IPS DF 6.9 (cell line): ENCODE measurements around the gene ELFN1.

Source experiments
- DNase-seq: peaks from one replicate; pipeline ENCODE4 v3.0.0-alpha.2; 2013; ENCODE audit warnings: low read depth, low spot score
- H3K27ac ChIP-seq: one replicate; pipeline ENCODE4 v1.5.1; 2013; ENCODE audit warnings: low read length, control low read depth
- H3K27me3 ChIP-seq: 2 replicates; pipeline ENCODE4 v1.6.1; 2013; ENCODE audit warnings: mild to moderate bottlenecking, low read length; ENCODE audit not compliant: control insufficient read depth, insufficient read depth
- H3K36me3 ChIP-seq: 2 replicates; pipeline ENCODE4 v1.6.1; 2013; ENCODE audit warnings: low read length; ENCODE audit not compliant: control insufficient read depth, insufficient read depth
- H3K4me1 ChIP-seq: 2 replicates; pipeline ENCODE4 v1.6.1; 2013; ENCODE audit warnings: low read length; ENCODE audit not compliant: control insufficient read depth, insufficient read depth
- H3K4me3 ChIP-seq: 2 replicates; pipeline ENCODE4 v1.5.1; 2013; ENCODE audit warnings: mild to moderate bottlenecking, low read length
- H3K9me3 ChIP-seq: 2 replicates; pipeline ENCODE4 v1.6.1; 2013; ENCODE audit warnings: low read length, inconsistent platforms; ENCODE audit not compliant: control insufficient read depth, insufficient read depth
- WGBS: extraction: QIAGEN DNeasy Blood & Tissue Kit; methylation state at CpG from one replicate; pipeline ENCODE4 v1.1.7; 2013; ENCODE audit warnings: mixed read lengths, missing lambda C conversion rate; ENCODE audit not compliant: insufficient read length, insufficient coverage; 5-methylcytosine and 5-hydroxymethylcytosine counted together

ELFN1 gene

DNA sequence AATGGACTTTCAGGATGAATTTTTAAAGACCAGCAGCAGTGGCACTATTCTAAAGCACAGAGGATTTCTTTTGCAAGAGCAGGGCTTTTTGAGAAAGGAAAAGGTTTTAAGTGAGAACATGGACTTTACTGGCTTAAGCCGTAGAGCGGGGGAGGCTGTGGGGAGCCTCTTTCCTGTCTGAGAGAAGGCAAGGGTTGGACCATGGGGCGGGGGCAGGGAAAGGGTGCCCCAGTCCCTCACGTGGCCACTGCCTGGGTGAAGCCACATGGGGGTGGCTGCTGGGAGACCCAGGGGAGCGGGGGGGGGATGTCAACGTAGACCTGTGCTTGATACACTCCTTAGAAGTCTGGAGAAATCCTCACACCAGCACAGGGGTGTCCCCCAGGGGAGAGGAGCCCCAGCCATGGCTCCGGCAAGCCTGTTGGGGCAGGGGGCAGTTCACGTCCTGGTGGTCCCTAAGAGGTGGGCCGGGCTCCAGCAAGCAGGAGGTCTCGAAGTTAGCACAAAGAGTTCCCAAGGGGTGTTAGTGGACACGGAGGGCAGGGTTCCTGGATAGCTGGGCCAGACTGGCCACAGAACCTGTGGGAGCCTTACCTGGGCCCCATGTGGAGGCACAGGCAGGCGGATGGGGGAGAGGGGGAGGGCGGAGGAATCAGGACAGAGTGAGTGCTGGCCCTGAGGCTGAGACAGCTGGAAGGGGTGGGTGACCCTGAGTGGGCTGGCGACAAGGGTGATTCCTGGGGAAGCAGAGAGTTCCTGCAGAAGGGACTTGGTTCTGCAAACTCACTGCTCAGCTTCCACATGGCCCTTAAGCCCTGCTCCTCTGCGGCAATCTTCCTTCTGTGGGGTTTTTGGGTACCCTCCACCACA is 36.9 kb upstream of the ELFN1 start:
- Histone ChIP-seq H3K4me3 (no peak overlapping the region), H3K9me3 (no peaks in the 10 kb centered on the region), H3K36me3 (no peaks in the 10 kb centered on the region), H3K4me1 (0 out of 2 replicates have a peak, but pooled peaks cover 1% of the 10 kb centered on the region), H3K27ac (no peak overlapping the region), H3K27me3 (no peaks in the 10 kb centered on the region)
- DNase-seq = no peak
- WGBS = no CpG with 5 or more reads among the region's 15 CpGs

GRCh38 chr7:1635401-1635800 is 34.7 kb upstream of the ELFN1 start:
- 0 out of 2 replicates have a peak, but pooled peaks cover 1% of the 10 kb centered on the region for H3K4me1 ChIP-seq
- H3K36me3 ChIP-seq = no peaks in the 10 kb centered on the region
- H3K4me3 ChIP-seq = no peak overlapping the region
- no peak for DNase-seq
- H3K27ac ChIP-seq = no peak overlapping the region
- no CpG with 5 or more reads among the region's 1 CpG for WGBS
- H3K27me3 ChIP-seq = no peaks in the 10 kb centered on the region
- no peaks in the 10 kb centered on the region for H3K9me3 ChIP-seq

DNA sequence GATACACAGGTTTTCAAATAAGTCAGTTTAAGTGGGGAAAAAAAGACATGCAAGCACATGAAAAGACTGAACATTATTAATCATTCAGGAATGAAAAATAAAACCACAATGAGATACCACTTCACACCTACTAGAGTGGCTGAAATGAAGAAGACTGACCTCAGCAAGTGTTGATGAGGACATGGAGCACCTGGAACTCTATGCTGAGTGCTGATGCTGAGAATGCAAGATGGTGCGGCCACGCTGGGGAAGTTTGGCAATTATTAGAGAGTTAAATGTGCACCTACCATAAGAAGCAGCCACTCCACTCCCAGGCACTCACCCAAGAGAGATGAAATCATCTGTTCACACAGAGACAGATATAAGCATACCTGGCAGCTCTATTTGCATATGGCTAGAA is 32.9 kb upstream of the ELFN1 start:
- no peak overlapping the region for H3K27ac ChIP-seq
- H3K4me3 ChIP-seq = no peak overlapping the region
- no CpG with 5 or more reads among the region's 2 CpGs for WGBS
- DNase-seq = no peak
- H3K9me3 ChIP-seq = no peaks in the 10 kb centered on the region
- no peaks in the 10 kb centered on the region for H3K36me3 ChIP-seq
- 0 out of 2 replicates have a peak, but pooled peaks cover 1% of the 10 kb centered on the region for H3K4me1 ChIP-seq
- no peaks in the 10 kb centered on the region for H3K27me3 ChIP-seq

- H3K36me3 ChIP-seq = no peaks in the 10 kb centered on the region
- H3K9me3 ChIP-seq = no peaks in the 10 kb centered on the region
- H3K27me3 ChIP-seq = no peaks in the 10 kb centered on the region
- H3K27ac ChIP-seq = no peak overlapping the region
- no CpG with 5 or more reads among the region's 11 CpGs for WGBS
- DNase-seq = peak; percentile 9
- 0 out of 2 replicates have a peak, but pooled peaks cover 1% of the 10 kb centered on the region for H3K4me1 ChIP-seq
- no peak overlapping the region for H3K4me3 ChIP-seq
Observed at GRCh38 chr7:1638215-1638661, 31.8 kb upstream of the ELFN1 start.

DNA sequence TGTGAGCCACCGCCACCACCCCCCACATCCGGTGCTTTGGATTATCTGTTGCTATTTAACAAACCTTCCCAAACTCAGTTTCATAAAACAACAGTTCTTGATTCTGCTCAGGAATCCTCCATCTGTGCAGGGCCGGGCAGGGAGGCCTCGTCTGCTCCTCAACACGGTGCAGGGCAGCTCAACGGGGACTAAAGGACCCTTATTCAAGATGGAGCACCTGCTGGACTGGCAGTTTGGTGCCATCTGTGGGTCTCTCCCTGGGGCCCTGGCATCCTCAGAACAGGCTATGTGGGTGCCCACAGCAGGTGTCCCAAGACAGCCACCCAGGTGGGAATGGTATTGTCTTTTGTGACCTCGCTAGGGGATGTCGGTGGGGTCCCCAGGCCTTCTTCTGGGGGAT is 31.0 kb upstream of the ELFN1 start:
- no peaks in the 10 kb centered on the region for H3K36me3 ChIP-seq
- WGBS = no CpG with 5 or more reads among the region's 8 CpGs
- H3K4me3 ChIP-seq = no peak overlapping the region
- DNase-seq = no peak
- H3K27ac ChIP-seq = no peak overlapping the region
- H3K27me3 ChIP-seq = no peaks in the 10 kb centered on the region
- no peaks in the 10 kb centered on the region for H3K4me1 ChIP-seq
- H3K9me3 ChIP-seq = no peaks in the 10 kb centered on the region

DNA sequence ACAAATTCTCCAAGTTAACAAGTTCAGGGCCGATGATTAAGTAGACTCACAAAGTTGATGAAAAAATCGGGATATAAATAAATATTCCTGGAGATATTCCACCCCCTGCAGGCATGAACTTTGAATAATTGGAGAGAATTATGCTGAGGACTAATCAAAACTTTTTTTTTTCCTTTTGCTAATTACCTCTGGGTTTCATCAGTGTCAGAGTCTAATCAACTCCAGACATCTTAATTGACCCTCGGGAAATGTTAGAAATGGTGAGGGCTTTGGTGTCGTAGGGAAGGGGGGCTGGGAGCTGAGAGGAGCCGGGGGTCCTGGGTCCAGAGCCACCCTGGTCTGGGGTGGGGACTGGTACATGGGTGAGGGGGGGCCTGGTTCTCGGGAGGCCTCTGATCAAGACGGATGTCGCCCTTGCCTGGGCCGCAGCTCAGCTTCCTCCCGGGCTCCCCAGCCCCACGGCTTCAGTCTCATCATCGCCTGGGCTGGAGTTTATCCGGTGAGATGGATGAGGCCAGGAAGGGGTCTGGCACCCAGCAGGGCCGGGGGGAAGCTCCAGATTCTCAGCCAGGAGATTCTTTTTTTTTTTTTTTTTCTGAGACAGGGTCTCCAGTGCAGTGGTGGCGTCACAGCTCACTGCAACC is 30.4 kb upstream of the ELFN1 start:
- no peak overlapping the region for H3K27ac ChIP-seq

GRCh38 chr7:1640376-1641172 is 29.5 kb upstream of the ELFN1 start:
- DNase-seq = no peak
- whole genome bisulfite sequencing = no CpG with 5 or more reads among the region's 21 CpGs
- Histone ChIP-seq H3K27me3 (no peaks in the 10 kb centered on the region), H3K4me3 (no peak overlapping the region), H3K36me3 (no peaks in the 10 kb centered on the region), H3K9me3 (no peaks in the 10 kb centered on the region), H3K4me1 (no peaks in the 10 kb centered on the region), H3K27ac (no peak overlapping the region)

More for the DNA sequence above, 30.4 kb upstream of the ELFN1 start:
- WGBS = no CpG with 5 or more reads among the region's 15 CpGs
- Histone ChIP-seq H3K4me1 (no peaks in the 10 kb centered on the region), H3K9me3 (no peaks in the 10 kb centered on the region), H3K27me3 (no peaks in the 10 kb centered on the region), H3K4me3 (no peak overlapping the region), H3K36me3 (no peaks in the 10 kb centered on the region)
- DNase-seq = no peak

- no peaks in the 10 kb centered on the region for H3K36me3 ChIP-seq
- no peaks in the 10 kb centered on the region for H3K27me3 ChIP-seq
- no peaks in the 10 kb centered on the region for H3K4me1 ChIP-seq
- WGBS = no CpG with 5 or more reads among the region's 11 CpGs
- no peak overlapping the region for H3K4me3 ChIP-seq
- no peaks in the 10 kb centered on the region for H3K9me3 ChIP-seq
- no peak overlapping the region for H3K27ac ChIP-seq
- DNase-seq = no peak
Observed at GRCh38 chr7:1641173-1641572, 28.9 kb upstream of the ELFN1 start.

DNA sequence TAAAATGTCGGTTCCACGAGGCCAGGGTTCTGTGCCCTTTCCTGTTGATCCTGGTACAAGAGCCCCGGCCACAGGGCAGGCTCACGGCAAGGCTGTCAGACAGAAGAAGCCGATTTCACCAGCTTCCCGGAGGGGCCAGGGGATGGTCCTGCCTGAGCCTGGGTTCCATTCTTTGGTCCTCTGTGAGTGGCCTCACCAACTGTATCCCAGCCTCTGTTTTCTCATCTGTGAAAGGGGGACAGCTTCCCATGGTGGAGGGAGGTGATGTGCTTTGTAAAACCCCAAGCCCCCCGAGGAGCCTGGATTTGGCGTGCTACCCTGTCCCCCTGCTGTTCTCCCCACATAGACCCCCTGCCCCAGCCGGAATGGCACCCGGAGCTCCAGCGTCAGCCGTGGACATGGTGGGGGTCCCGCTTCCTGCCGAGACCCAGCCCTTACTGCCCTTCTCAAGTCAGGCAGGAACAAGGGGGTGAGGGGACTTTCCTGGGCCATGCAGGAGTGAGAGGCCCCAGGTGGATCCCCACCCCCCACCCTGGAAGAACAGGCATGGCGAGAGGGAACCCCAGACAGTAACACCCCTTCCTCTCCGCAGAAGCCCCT is 28.3 kb upstream of the ELFN1 start:
- H3K36me3 ChIP-seq = no peaks in the 10 kb centered on the region
- H3K4me3 ChIP-seq = no peak overlapping the region
- no peaks in the 10 kb centered on the region for H3K27me3 ChIP-seq
- H3K27ac ChIP-seq = no peak overlapping the region
- no peaks in the 10 kb centered on the region for H3K9me3 ChIP-seq
- WGBS = no CpG with 5 or more reads among the region's 16 CpGs
- no peak for DNase-seq
- no peaks in the 10 kb centered on the region for H3K4me1 ChIP-seq

DNA sequence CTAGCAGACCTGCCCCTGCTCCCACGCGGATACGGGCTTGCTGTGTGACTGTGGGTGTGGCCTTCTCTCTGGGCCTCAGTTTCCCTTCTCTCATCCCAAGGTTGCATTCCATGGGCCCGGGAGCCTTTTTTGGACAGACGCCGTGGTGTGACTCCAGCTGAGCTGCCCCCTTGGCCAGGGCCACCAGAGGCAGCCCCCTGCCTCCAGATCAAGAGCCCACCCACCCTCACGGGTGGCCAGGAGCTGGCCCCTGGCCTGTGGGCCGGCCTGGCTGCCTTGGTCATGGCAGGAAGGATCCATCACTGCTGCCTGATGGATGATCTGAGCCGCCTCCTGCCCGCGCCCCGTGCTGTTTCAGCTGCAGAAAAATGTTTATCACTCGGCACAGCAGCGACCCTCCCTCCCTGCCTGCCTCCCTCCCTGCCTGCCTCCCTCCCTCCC is 27.8 kb upstream of the ELFN1 start:
- Histone ChIP-seq H3K4me1 (no peaks in the 10 kb centered on the region; the same call in 1 of the 2 replicates), H3K36me3 (no peaks in the 10 kb centered on the region), H3K9me3 (no peaks in the 10 kb centered on the region), H3K4me3 (no peak overlapping the region), H3K27me3 (no peaks in the 10 kb centered on the region), H3K27ac (no peak overlapping the region)
- DNase-seq = no peak
- WGBS = no CpG with 5 or more reads among the region's 14 CpGs
